ENCODE results near the gene ZFR2.

Gene ZFR2

GRCh38 chr19:3833578-3834348 lies 35.1 kb downstream of the ZFR2 start:
- ATAC-seq: no peak
- TF ChIP-seq TCF4 (CRISPR knock-in tag; IDR thresholded peaks at IDR 0.05; ENCODE audit: borderline replicate concordance) (no peak), ZNF70 (CRISPR knock-in tag; IDR thresholded peaks at IDR 0.05) (no peak), BACH2 (CRISPR knock-in tag; IDR thresholded peaks at IDR 0.05; ENCODE audit: borderline replicate concordance) (no peak), GLIS3 (CRISPR knock-in tag; IDR thresholded peaks at IDR 0.05) (no peak), ESRRG (CRISPR knock-in tag; IDR thresholded peaks at IDR 0.05) (no peak), TOX (CRISPR knock-in tag; IDR thresholded peaks at IDR 0.05; ENCODE audit: borderline replicate concordance) (no peak), SNAI2 (CRISPR knock-in tag; IDR thresholded peaks at IDR 0.05) (no peak), ZNF565 (CRISPR knock-in tag; conservative IDR thresholded peaks at IDR 0.05; ENCODE audit: low read depth) (no peak), CREB5 (CRISPR knock-in tag; IDR thresholded peaks at IDR 0.05; ENCODE audit: low read depth) (no peak), ZFP30 (CRISPR knock-in tag; IDR thresholded peaks at IDR 0.05) (no peak), ZFP3 (CRISPR knock-in tag; IDR thresholded peaks at IDR 0.05) (no peak), POU6F1 (CRISPR knock-in tag; IDR thresholded peaks at IDR 0.05; ENCODE audit: borderline replicate concordance, low read depth) (no peak), ARNTL (CRISPR knock-in tag; IDR thresholded peaks at IDR 0.05; ENCODE audit: borderline replicate concordance, low read depth) (no peak)
- TF ChIP-seq, protein P1, sequence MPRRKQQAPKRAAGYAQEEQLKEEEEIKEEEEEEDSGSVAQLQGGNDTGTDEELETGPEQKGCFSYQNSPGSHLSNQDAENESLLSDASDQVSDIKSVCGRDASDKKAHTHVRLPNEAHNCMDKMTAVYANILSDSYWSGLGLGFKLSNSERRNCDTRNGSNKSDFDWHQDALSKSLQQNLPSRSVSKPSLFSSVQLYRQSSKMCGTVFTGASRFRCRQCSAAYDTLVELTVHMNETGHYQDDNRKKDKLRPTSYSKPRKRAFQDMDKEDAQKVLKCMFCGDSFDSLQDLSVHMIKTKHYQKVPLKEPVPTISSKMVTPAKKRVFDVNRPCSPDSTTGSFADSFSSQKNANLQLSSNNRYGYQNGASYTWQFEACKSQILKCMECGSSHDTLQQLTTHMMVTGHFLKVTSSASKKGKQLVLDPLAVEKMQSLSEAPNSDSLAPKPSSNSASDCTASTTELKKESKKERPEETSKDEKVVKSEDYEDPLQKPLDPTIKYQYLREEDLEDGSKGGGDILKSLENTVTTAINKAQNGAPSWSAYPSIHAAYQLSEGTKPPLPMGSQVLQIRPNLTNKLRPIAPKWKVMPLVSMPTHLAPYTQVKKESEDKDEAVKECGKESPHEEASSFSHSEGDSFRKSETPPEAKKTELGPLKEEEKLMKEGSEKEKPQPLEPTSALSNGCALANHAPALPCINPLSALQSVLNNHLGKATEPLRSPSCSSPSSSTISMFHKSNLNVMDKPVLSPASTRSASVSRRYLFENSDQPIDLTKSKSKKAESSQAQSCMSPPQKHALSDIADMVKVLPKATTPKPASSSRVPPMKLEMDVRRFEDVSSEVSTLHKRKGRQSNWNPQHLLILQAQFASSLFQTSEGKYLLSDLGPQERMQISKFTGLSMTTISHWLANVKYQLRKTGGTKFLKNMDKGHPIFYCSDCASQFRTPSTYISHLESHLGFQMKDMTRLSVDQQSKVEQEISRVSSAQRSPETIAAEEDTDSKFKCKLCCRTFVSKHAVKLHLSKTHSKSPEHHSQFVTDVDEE (CRISPR knock-in tag; IDR thresholded peaks at IDR 0.05): no peak

- no peak for ATAC-seq
Measured at GRCh38 chr19:3832001-3832400, 36.8 kb downstream of the ZFR2 start.

More at GRCh38 chr19:3832001-3832400, 36.8 kb downstream of the ZFR2 start:
- no peak for TF ChIP-seq ZNF70 (CRISPR knock-in tag; IDR thresholded peaks at IDR 0.05)
- no peak for TF ChIP-seq SNAI2 (CRISPR knock-in tag; IDR thresholded peaks at IDR 0.05)
- no peak for TF ChIP-seq CSDC2 (CRISPR knock-in tag; IDR thresholded peaks at IDR 0.05)
- TF ChIP-seq RARB (CRISPR knock-in tag; IDR thresholded peaks at IDR 0.05): no peak
- no peak for TF ChIP-seq TCF4 (CRISPR knock-in tag; IDR thresholded peaks at IDR 0.05; ENCODE audit: borderline replicate concordance)
- TF ChIP-seq POU6F1 (CRISPR knock-in tag; IDR thresholded peaks at IDR 0.05; ENCODE audit: borderline replicate concordance, low read depth): no peak
- TF ChIP-seq, protein P1 (CRISPR knock-in tag; IDR thresholded peaks at IDR 0.05): no peak
- no peak for TF ChIP-seq PPARA (CRISPR knock-in tag; IDR thresholded peaks at IDR 0.05; ENCODE audit: borderline replicate concordance)
- TF ChIP-seq GLIS3 (CRISPR knock-in tag; IDR thresholded peaks at IDR 0.05): no peak

Measured in SK-N-SH treated with all-trans-retinoic acid at 6 μM for 48 hours (cell line).